GM23338 (cell line): ENCODE results near the gene MARCOL.

Experiments used
- CREB1 ChIP-seq: fragments of 250-450 bp; sonication (Bioruptor Pico); IDR thresholded peaks from 2 replicates; pipeline ENCODE4 v1.5.0; 2020; ENCODE audit warnings: low read depth, mild to moderate bottlenecking, moderate library complexity
- EZH2 ChIP-seq: fragments of 200-600 bp; sonication (generic); IDR thresholded peaks from one replicate; pipeline ENCODE4 v1.8.0; 2017; ENCODE audit warnings: antibody characterized with exemption, mild to moderate bottlenecking, low read depth; ENCODE audit not compliant: unreplicated experiment
- NANOG ChIP-seq: IDR thresholded peaks from 2 replicates; pipeline ENCODE4 v1.6.1; 2016; ENCODE audit warnings: antibody characterized with exemption, borderline replicate concordance
- POLR2AphosphoS5 ChIP-seq: IDR thresholded peaks from 2 replicates; pipeline ENCODE4 v1.6.1; 2016; ENCODE audit warnings: antibody characterized with exemption, low read depth
- ZNF114 ChIP-seq: fragments of 250-450 bp; sonication (Bioruptor Pico); IDR thresholded peaks from 2 replicates; pipeline ENCODE4 v1.5.0; 2020; ENCODE audit warnings: mild to moderate bottlenecking, moderate library complexity
- ZNF331 ChIP-seq: fragments of 250-450 bp; sonication (Bioruptor Pico); IDR thresholded peaks from 2 replicates; pipeline ENCODE4 v1.5.0; 2020; ENCODE audit warnings: low read depth, mild to moderate bottlenecking, moderate library complexity
- TF ChIP-seq, protein P1 (sequence below), 2 experiments: fragments of 200-600 bp in 1 of 2; sonication (generic) in 1 of 2; conservative IDR thresholded peaks; 2 replicates each; pipeline versions ENCODE4 v1.5.1 to v1.6.1; 2016 to 2017; ENCODE audit warnings: antibody characterized with exemption in 2 of 2, low read depth in 2 of 2, mild to moderate bottlenecking in 2 of 2, moderate library complexity in 1 of 2
- TF ChIP-seq, protein P2 (sequence below): IDR thresholded peaks from 2 replicates; pipeline ENCODE4 v1.6.1; 2016; ENCODE audit warnings: antibody characterized with exemption

DNA sequence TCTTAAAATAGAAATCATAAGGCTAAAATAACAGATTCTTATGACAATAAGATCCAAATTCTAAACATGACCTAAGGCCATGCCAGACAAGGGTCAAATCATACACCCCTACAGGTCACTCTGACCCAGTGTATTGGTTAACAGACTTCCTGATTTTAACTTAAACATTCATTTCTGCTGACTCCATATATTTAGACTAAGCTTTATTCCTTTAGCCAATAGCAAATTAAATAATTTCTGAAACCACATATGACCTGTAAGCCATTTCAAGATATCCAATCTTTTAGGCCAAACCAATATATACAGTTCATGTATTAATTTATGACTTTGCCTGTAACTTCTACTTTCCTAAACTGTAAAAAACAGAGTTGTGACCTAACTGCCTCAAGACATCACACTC lies 22.9 kb downstream of the MARCOL start:
- TF ChIP-seq, protein P1, sequence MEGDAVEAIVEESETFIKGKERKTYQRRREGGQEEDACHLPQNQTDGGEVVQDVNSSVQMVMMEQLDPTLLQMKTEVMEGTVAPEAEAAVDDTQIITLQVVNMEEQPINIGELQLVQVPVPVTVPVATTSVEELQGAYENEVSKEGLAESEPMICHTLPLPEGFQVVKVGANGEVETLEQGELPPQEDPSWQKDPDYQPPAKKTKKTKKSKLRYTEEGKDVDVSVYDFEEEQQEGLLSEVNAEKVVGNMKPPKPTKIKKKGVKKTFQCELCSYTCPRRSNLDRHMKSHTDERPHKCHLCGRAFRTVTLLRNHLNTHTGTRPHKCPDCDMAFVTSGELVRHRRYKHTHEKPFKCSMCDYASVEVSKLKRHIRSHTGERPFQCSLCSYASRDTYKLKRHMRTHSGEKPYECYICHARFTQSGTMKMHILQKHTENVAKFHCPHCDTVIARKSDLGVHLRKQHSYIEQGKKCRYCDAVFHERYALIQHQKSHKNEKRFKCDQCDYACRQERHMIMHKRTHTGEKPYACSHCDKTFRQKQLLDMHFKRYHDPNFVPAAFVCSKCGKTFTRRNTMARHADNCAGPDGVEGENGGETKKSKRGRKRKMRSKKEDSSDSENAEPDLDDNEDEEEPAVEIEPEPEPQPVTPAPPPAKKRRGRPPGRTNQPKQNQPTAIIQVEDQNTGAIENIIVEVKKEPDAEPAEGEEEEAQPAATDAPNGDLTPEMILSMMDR (conservative IDR thresholded peaks at IDR 0.05; ENCODE audit: low read depth in 2 of 2): no peak
- TF ChIP-seq POLR2AphosphoS5 (no peak), ZNF331 (no peak), CREB1 (CRISPR knock-in tag) (no peak), NANOG (no peak), ZNF114 (CRISPR knock-in tag) (no peak), EZH2 (no peak)
- TF ChIP-seq, protein P2, sequence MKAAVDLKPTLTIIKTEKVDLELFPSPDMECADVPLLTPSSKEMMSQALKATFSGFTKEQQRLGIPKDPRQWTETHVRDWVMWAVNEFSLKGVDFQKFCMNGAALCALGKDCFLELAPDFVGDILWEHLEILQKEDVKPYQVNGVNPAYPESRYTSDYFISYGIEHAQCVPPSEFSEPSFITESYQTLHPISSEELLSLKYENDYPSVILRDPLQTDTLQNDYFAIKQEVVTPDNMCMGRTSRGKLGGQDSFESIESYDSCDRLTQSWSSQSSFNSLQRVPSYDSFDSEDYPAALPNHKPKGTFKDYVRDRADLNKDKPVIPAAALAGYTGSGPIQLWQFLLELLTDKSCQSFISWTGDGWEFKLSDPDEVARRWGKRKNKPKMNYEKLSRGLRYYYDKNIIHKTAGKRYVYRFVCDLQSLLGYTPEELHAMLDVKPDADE: no peak
